ENCODE measurements around the gene DRAM2.
A peak's percentile ranks its signal among the peaks of the same experiment; 100 is the strongest.
"Not testable (repeated sequence)": the region's sequence is repeated elsewhere in the genome, so short reads cannot be mapped to it uniquely, and the experiment has no call there.

Gene DRAM2

GRCh38 chr1:111142356-111142975, 2.6 kb upstream of the DRAM2 start:
- DNase-seq = no peak

DNA sequence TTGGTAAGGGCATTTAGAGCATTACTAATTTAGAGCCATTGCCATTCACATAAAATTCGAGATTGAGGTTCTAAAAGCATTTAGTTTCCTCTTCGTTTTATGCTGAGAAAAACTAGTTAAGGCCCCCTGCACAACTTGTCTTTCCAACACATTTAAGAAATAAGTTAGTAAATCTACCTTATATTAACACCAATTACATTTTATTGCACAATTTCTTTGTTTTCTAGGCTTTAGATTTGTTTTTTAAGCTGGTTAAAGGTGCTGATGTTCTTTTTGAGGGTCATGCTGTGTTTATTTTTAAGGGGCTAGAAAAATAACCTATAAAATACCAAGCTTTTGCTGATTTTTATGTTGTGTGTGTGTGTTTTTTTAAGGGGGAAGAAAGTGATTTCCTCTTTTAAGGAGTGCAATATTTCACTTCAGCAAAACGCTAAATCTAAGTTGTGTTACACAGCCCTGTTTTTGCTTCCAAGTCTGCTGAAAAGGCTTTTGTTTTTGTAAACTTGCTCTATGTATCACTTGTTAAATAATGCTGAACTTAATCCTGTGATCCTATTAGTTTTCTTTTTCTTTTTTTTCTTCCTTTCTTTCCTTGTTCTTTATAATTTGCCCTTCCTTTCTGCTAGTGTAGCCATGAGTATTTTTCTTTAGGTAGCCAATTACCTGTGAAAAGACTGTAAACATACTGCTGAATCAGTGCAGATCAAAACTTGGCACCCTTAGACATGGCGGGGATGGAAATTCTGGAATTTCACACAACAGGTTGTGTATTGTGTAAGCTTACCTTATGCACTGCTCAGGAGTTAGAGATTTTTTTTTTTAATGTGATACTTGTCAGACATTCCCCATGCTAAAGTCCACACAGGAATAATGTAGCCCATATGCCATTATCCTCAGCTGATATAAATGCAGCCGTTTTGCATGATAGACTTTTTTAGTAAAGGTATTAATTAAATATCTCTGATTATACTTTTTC, 1.6 kb upstream of the DRAM2 start:
- no peak for DNase-seq

GRCh38 chr1:111140680-111140967, 731 bp upstream of the DRAM2 start:
- DNase-seq = no peak

DNA sequence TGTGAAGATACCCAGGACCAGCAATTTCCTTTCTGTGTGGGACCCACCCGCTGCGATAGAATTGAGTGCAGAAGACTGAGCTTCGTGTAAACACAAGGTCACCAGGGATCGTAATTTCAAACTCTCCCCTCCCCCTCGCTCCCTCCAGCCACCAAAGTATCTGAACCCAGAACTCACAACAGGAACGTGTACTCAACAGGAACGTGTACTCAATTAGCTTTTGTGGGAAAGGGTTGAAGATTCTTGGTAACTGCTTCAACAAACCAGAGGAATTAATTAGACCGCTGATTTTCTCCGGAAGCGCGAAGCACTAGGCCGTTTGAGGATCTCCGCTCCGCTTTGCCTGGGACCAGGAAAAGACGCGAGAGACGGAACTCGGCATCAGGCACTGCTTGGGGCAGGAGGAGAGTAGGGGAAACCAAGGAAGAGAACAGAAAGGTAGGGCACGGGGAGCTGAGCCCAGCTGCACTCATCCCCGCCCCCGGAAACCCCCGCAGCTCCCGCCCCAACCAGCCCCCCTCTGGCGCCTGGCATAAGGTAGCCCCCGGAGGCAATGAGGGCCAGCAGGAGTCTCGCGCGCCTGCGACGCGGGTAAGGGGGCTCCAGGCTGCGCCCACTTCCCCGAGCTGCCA, 453 bp downstream of the DRAM2 start:
- no peak for DNase-seq

DNA sequence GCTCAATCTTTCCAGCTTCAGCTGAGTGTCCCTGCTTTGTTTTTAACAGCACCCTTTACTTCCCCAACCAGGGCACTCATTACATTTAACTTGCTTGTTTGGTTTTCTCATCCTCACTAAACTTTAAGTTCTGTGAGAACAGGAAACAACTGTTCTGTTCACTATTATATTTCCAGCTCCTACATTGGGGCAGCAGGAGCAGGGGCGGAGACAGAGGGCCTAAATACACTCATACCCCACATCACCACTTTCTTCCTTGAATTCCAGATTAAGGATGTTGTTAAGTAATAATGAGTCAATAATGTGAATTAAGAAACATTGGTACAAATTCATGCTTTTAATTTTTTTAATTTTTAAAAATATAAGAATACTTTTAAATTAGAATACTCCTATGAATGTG, 6.0 kb downstream of the DRAM2 start:
- DNase-seq = no peak

- DNase-seq = no peak
These were observed 8.2 kb downstream of the DRAM2 start for GRCh38 chr1:111131693-111132092.

GRCh38 chr1:111129376-111129775, 10.5 kb downstream of the DRAM2 start:
- DNase-seq = no peak

GRCh38 chr1:111127923-111128643, 11.8 kb downstream of the DRAM2 start:
- DNase-seq = peak; percentile 7

- no peak for DNase-seq
These were observed 13.5 kb downstream of the DRAM2 start for GRCh38 chr1:111126354-111126753.

- no peak for DNase-seq
These were observed 23.4 kb downstream of the DRAM2 start for GRCh38 chr1:111116496-111116895.

GRCh38 chr1:111110197-111110899, 29.5 kb downstream of the DRAM2 start:
- no peak for DNase-seq

DNA sequence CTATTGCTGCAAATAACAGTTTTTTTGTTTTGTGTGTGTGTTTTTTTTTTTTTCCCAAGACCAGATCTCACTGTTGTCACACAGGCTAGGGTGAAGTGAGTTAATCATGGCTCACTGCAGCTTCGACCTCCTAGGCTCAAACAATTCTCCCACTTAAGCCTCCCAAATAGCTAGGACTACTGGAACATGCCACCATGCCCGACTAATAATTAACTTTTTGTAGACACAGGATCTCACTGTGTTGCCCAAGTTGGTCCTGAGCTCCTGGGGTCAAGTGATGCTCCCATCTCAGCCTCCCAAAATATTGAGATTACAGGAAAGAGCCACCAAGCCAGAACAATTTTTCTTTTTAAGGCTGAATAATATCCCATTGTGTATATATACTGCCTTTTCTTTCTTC, 34.9 kb downstream of the DRAM2 start:
- no peak for DNase-seq

DNA sequence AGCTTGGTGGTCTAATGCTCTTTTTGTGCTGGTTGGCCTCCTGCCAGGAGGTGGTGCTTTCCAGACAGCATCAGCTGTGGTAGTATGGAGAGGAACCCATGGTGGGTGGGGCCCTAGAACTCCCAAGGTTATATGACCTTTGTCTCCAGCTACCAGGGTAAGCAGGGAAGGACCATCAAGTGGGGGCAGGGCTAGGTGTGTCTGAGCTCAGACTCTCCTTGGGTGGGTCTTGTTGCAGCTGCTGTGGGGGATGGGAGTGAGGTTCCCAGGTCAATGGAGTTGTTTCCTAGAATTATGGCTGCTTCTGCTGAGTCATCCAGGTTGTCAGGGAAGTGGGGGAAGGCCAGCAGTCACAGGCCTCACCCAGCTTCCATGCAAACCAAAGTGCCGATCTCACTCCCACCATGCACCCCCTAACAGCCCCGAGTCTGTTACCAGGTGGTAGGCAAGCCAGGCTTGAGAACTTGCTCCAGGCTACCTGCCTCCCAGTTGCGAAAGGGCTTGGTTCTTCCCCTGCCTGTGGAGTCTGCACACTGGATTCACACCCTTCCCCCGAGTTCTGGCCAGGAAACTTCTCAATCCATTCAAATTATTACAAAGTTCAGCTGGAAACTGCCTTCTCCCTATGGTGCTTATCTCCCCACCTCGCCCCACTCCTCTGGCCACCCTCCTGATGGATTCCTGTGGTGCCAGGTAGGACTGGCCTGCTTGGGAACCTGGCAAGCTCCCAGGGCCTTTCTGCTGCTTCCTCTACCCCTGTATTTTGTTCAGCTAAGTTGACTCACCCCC, 37.8 kb downstream of the DRAM2 start:
- no peak for DNase-seq

- DNase-seq = no peak
These were observed 40.6 kb downstream of the DRAM2 start for GRCh38 chr1:111099289-111099688.

DNA sequence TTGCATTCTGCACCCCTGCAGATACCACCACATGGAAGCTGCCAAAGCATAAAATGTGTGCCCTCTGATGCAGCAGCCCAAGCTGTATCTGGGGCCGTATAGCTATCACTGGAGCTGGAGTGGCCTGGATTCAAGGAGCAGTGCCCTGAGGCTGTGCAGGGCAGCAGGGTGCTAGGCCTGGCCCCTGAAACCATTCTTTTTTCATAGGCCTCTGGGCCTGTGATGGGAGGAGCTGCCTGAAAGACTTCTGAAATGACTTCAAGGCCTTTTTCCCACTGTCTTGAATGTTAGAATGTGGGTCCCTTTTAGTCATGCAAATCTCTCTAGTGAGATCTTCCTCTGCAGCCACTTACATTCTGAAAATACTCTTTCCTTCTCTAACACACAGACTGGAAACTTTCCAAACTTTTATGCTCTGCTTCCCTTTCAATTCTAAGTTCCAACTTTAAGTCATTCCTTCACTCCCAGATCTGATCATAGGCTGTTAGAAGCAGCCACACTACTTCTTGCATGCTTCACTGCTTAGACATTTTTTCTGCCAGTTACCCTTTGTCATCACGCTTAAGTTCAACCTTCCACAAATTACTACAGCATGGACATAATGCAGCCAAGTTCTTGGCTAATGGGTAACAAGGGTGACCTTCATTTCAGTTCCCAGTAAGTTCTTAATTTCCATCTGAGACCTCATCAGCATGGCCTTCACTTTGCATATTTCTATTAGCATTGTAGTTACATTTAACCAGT, 42.4 kb downstream of the DRAM2 start:
- DNase-seq = no peak

- DNase-seq = not testable (repeated sequence)
These were observed 44.5 kb downstream of the DRAM2 start for GRCh38 chr1:111095421-111095820.

- DNase-seq = no peak
These were observed 50.3 kb downstream of the DRAM2 start for GRCh38 chr1:111089638-111090037.

DNA sequence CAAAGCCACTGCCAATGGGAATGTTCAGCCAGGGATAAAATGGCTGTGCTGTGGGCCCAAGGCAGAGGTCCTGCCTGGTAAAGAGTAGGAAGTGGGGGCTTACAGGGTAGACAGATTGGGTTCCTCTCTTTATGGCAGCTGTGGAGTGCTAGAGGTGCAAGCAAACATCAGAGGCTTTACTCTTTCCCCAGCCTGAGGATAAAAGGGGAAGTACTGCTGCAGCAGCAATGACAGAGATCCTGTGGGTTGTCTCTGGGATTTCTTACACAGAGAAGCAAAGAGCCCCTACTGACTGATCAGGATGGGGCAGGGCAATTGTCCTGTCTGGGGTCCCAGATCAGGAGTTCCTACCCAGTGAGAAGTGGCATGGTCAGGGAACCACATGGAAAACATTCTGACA, 54.2 kb downstream of the DRAM2 start:
- DNase-seq = no peak

- DNase-seq = no peak
These were observed 54.9 kb downstream of the DRAM2 start for GRCh38 chr1:111084999-111085398.

DNA sequence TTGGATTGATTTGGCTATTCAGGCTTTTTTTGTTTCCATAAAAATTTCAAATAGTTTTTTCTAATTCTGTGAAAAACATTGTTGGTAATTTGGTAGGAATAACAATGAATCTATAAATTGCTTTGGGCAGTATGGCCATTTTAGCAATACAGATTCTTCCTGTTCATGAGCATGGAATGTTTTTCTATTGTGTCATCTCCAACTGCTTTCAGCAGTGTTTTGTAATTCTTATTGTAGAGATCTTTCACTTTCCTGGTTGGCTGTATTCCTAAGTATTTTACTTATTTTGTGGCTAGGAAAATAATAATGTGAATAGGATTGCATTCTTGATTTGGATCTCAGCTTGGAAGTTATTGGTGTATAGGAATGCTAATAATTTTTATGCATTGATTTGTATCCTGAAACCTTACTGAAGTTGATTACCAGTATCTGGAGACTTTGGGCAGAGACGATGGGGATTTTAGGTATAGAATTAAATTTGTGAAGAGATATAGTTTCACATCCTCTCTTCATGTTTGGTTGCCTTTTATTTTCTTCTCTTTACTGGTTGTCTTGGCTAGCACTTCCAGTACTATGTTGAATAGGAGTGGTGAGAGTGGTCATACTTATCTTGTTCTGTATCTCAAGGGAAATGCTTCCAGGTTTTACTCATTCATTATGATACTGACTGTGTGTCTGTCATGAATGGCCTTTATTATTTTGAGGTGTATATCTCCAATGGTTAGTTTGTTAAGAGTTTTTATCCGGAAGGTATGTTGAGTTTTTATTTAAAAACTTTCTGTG, 57.3 kb downstream of the DRAM2 start:
- DNase-seq = no peak
